Stimulated activated CD4-positive, alpha-beta T cell treated with anti-CD3 and anti-CD28 coated beads, Interleukin-12 subunit alpha, Interleukin-12 subunit beta, amount 100 ng/mL, for 24 hours (primary cell): ENCODE measurements around the gene CD14.
"Not testable (repeated sequence)": the region's sequence is repeated elsewhere in the genome, so short reads cannot be mapped to it uniquely, and the experiment has no call there.

Experiments used
- DNase-seq, 2 experiments: peaks; one replicate each; pipeline ENCODE4 v3.0.0-alpha.2; 2020; ENCODE audit warnings: low read depth in 2 of 2

Gene CD14

DNA sequence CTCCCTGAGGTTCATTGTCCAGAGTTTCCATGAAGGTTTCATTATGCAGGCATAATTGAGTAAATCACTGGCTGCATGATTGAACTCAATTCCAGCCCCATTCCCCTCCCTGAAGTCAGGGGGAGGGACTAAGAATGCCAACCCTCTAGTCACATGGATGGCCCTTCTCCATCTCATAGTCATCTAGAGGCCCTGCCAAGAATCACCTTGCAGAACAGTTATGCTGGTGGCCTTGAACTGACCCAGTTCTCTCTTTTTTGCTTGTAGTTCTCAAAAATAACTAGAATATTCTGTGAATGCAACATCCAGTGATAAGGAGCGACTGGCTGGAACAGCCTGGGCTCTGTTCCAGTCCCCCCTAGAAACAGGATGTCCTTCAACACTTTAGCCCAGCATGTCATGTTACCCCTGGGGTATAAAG is 36.6 kb downstream of the CD14 start:
- no peak for DNase-seq

DNA sequence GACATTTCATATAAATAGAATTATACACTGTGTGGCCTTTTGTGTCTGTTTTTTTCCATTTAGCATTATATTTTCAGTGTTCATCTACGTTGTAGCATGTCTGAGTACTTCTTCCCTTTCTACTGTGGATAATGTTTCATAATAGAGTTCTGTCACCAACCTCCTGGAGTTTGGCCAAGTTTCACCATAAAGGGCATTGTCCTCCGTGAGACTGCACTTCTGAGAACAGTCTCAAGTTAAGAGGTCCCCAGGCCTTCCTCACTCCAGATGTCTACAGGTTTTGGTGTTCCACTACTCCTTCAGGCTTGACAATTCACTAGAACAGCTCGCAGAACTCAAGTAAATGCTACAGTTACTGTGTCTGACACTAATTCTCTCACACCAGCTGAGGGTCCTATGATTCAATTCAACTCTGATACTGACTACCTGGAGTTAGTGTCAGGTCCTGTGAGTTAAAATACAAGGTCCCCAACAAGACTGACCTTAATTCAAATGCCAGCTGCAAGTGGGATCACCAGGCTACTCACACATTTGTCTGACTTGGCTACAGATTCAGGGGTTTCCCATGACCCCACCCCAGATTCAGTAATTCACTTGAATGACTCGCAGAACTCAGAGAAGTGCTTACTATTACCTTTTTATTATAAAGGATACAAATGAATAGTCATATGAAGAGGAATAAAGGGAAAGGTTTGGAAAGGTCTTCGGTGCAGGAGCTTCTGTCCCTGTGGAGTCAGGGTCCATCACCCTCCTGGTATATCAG is 37.3 kb downstream of the CD14 start:
- DNase-seq: no peak

DNA sequence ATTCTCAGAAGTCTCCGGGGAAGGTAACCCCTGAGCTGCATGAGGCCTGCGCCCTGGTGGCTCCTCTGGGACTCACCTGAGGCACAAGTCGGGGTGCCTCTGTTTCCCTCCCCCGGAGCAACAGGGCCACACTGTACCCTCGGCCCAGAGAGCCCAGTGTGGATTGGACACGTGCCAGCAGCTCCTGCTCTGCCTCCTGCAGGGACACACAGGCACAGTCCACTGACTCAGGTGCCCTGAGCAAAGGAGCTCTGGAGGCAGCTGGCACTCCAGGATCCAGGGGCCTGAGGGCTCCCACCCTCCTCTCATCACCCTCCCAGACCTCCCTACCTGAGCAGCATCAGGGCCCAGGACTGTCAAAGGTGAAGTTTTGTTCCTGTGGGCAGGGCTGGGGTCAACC is 38.8 kb downstream of the CD14 start:
- no peak for DNase-seq

DNA sequence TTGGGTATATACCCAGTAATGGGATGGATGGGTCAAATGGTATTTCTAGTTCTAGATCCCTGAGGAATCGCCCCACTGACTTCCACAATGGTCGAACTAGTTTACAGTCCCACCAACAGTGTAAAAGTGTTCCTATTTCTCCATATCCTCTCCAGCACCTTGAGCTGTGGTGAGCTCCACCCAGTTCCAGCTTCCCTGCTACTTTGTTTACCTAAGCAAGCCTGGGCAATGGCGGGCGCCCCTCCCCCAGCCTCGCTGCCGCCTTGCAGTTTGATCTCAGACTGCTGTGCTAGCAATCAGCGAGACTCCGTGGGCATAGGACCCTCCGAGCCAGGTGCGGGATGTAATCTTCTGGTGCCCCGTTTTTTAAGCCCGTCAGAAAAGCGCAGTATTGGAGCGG is 39.9 kb downstream of the CD14 start:
- DNase-seq: not testable (repeated sequence)

DNA sequence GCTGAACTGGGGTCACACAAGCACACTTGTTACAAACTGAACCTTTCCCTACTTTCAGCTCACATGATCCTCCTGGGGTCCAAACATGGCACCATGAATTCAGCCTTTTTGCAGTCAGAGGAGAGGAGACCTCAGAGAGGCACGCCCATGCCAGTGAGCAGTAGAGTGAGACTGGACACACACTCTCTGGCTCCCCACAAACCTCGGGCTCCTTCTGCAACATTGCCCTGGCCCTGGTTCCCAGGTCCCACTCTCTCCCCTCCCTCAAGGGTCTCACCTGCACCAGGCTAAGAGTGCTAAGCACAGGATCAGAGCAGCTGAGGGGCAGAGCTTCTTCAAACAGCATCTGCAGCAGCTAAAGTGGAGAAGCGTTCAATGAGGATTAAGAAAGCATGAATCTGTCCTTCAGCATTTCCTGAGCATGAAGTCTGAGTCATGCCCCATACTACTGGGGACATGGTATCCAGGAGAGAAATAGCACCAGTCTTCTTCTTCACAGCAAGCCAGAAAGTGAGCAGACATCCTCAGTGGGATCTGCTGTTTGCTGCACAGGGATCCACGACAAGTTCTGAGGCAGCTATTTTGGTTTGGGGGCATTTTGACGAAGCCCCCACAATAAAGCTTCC is 41.1 kb downstream of the CD14 start:
- no peak for DNase-seq

DNA sequence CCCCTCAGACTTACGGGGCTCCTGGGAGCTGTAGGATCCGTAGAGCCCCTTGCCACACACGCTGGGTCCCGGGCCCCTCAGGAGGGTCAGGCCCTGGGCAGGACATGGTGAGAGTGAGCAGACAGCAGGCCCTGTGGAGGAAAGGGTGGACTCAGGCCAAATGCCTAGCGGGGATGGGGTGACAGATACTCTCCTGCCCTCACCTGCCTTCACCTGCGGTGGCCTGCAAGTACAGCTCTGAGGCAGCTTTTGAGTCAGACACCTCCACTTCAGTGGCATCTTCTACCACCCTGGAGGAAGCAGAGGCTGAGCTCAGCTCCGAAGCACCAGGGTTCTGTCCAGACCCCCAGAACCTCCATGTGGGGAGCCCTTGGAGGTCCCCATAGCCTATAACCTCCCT is 42.1 kb downstream of the CD14 start:
- DNase-seq: no peak

DNA sequence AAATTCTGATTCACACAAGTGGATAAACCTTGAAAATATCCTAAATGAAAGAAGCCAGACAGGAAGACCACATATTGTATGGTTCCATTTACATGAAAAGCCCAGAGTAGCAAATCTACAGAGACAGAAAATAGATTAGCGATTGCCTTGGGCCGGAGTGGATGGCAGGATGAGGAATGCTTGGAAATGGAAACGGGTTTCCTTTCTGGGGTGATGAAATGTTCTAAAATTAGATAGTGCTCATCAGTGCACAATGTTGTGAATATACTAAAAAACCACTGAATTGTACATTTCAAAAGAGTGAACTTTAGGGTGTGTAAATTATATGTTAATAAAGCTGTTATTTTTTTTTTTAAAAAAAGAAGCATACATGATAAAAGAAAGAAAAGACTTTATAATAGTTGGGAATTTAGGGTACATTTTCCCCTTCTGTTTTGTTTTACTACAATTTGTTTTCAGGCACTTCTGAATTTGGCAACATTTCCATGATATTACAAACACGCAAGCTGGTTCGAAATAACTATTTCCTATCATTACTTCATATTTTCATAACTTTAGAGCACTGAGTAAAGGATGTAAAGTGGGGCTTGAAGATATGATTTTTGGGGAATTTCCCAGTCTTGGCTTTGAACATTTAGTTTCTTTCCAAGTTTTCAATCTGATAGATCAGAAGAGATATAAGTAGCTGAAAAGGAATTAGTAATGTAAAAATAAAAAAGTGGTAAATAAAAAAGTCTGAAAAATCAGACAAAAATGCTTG is 44.5 kb downstream of the CD14 start:
- DNase-seq: no peak

DNA sequence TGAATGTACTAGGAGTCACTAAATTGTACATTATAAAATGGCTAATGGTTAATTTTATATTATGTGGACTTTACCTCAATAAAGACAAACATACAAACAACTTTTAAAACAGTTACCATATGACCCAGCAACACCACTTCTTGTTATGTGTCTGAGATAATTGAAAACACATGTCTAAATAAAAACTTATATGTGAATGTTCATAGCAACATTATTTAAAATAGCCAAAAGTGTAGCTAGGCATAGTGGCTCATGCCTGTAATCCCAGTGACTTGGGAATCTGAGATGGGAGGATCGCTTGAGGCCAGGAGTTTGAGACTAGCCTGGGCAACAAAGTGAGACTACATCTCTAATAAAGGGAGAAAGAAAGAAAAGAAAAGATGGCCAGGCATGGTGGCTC is 45.5 kb downstream of the CD14 start:
- no peak for DNase-seq
